Gastrocnemius medialis (tissue), 4 donors: ENCODE results near the gene HNRNPUL1. TPM values are rescaled to one million over a fixed set of nuclear protein-coding genes. Genes with fewer than 3 reads are reported as not detected.

Experiments used
- ATAC-seq, 2 donors: fragments of 150-250 bp; one replicate each; pipeline ENCODE4 v1.9.1; 2016
- DNase-seq, 2 donors: peaks; one replicate each; pipeline ENCODE4 v3.0.0-alpha.2; 2019
- H3K27ac ChIP-seq, 4 donors: fragments of 200-600 bp; sonication (generic); 1 replicate in 1 of 4; 2 replicates in 3 of 4; pipeline ENCODE4 v1.5.1; 2016 to 2018; ENCODE audit warnings: mild to moderate bottlenecking in 2 of 4, moderate library complexity in 1 of 4
- H3K27me3 ChIP-seq, 3 donors: fragments of 200-600 bp; sonication (generic) in 2 of 3; 1 replicate in 1 of 3; 2 replicates in 2 of 3; pipeline versions ENCODE4 v1.5.1 to v1.6.0; 2016 to 2019; ENCODE audit warnings: mild to moderate bottlenecking in 1 of 3, moderate library complexity in 1 of 3
- H3K36me3 ChIP-seq, 2 donors: fragments of 200-600 bp; sonication (generic) in 1 of 2; one replicate each; pipeline ENCODE4 v1.5.1; 2017 to 2018
- H3K4me1 ChIP-seq, 2 donors: fragments of 200-600 bp; sonication (generic) in 1 of 2; one replicate each; pipeline ENCODE4 v1.5.1; 2016 to 2017; ENCODE audit warnings: mild to moderate bottlenecking in 2 of 2
- H3K4me3 ChIP-seq, 4 donors: fragments of 200-600 bp; sonication (generic) in 3 of 4; 1 replicate in 1 of 4; 2 replicates in 3 of 4; pipeline ENCODE4 v1.5.1; 2016 to 2019; ENCODE audit warnings: mild to moderate bottlenecking in 2 of 4
- H3K9me3 ChIP-seq, 3 donors: fragments of 200-600 bp; sonication (generic) in 2 of 3; 1 replicate in 1 of 3; 2 replicates in 2 of 3; pipeline ENCODE4 v1.5.1; 2016 to 2019
- POLR2A ChIP-seq, 2 donors: fragments of 450-650 bp; IDR thresholded peaks; one replicate each; pipeline ENCODE4 v1.6.1; 2017; ENCODE audit warnings: antibody characterized with exemption in 2 of 2, mild to moderate bottlenecking in 2 of 2, moderate library complexity in 2 of 2
- in situ Hi-C, 4 donors: fragments of 200-750 bp; cut with MboI; loops; one replicate each; pipeline versions ENCODE4 v1.15.0 to v1.8.0; 2017; ENCODE audit warnings: low sequenced_read_pairs in 4 of 4
- intact Hi-C: fragments of 100-400 bp; cut with DNase I; formaldehyde crosslinking; loops from one replicate; pipeline ENCODE4 v1.15.1; 2023; ENCODE audit warnings: low total_unique reads
- total RNA-seq, 4 donors: library from RNA; depleted of rRNA; stranded (reverse); fragments of >200 nt; gene quantifications; one replicate each; pipeline versions ENCODE4 v1.1.0 to v1.2.3, GENCODE V29; 2016
- TF ChIP-seq, protein P1 (sequence below), 5 experiments: fragments of 450-650 bp in 3 of 5; fragments of 200-600 bp in 2 of 5; sonication (generic) in 2 of 5; IDR thresholded peaks in 4 of 5; conservative IDR thresholded peaks in 1 of 5; 1 replicate in 4 of 5; 2 replicates in 1 of 5; pipeline ENCODE4 v1.5.1; 2016 to 2019; ENCODE audit warnings: antibody characterized with exemption in 5 of 5, mild to moderate bottlenecking in 3 of 5, moderate library complexity in 3 of 5

The HNRNPUL1 gene
- total RNA-seq, 4 donors from 2014 or later = 49.5 to 101 (median 92.4) TPM

DNA sequence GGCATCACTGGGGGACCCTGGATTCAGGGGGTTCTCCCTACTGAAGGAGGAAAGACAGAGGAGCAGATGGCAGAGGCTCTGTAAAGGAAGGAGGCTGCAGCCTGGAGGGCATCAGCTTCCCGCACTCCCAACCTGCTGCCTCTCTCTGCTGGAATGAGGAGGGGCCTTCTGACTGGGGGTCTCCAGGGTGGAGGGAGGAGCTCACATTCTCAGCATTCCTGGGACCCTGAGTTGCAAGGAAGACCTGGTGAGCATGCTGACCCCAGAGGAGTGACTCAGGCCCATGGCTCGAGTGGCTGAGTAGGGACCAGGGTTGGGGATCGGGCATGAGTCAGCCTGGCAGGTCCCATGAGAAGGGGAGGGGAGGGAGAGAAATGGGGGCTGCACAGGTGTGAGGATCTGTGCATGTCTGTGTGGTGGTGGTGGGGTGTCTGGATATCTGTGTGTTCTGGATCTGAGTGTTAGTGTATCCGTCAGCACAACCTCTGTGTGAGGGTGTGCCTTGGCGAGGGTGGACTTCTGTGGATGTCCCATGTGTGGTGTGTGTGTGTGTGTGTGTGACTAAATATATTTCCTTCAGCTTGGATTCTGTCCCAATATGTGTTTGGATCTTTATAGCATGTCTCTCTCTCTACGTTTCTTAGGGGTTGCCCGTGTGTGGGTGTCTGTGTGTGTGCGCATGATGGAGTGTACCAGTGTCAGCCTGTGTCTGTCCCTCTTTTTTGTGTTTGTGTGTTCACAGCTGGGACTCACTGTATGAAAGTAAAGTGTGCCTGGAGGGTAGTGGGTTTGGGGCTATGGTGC is 40.5 kb upstream of the HNRNPUL1 start:
- peaks cover 6 to 10% of the 10 kb centered on the region in 2 donors for H3K4me1 ChIP-seq
- peaks cover 8 to 32% (median 18%) of the 10 kb centered on the region in 3 donors for H3K27me3 ChIP-seq
- TF ChIP-seq, protein P1, sequence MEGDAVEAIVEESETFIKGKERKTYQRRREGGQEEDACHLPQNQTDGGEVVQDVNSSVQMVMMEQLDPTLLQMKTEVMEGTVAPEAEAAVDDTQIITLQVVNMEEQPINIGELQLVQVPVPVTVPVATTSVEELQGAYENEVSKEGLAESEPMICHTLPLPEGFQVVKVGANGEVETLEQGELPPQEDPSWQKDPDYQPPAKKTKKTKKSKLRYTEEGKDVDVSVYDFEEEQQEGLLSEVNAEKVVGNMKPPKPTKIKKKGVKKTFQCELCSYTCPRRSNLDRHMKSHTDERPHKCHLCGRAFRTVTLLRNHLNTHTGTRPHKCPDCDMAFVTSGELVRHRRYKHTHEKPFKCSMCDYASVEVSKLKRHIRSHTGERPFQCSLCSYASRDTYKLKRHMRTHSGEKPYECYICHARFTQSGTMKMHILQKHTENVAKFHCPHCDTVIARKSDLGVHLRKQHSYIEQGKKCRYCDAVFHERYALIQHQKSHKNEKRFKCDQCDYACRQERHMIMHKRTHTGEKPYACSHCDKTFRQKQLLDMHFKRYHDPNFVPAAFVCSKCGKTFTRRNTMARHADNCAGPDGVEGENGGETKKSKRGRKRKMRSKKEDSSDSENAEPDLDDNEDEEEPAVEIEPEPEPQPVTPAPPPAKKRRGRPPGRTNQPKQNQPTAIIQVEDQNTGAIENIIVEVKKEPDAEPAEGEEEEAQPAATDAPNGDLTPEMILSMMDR (IDR thresholded peaks at IDR 0.05 in 4 of 5, conservative IDR thresholded peaks at IDR 0.05 in 1 of 5) = no peak
- TF ChIP-seq POLR2A (IDR thresholded peaks at IDR 0.05) = no peak
- no peak for ATAC-seq
- intact Hi-C loops = no loop called here
- no peaks in the 10 kb centered on the region for H3K36me3 ChIP-seq
- no peak overlapping the region for H3K4me3 ChIP-seq
- peak in 1 of 2 donors; percentile 25 for DNase-seq
- in situ Hi-C loops = no loop called here
- no peaks in the 10 kb centered on the region for H3K9me3 ChIP-seq
- peak overlapping the region; percentile 43 to 80 (median 72) for H3K27ac ChIP-seq

DNA sequence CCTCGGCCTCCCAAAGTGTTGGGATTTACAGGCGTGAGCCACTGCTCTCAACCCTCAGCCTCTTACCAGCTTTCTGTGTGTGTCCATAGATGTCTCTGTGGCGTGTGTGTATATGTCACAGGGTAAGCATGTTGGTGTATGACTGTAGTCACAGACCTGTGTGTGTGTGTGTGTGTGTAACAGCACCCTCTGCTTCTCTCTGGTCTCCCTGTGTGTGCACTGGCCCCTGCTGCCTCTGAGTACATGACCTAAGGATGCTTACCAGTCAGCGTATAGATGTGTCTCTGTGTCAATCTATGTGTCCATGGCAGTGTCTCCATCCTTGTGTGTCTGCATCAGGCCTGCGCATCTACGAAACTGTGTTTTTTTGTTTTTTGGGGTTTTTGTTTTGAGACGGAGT is 39.5 kb upstream of the HNRNPUL1 start:
- no peak for DNase-seq
- in situ Hi-C loops = no loop called here
- intact Hi-C loops = no loop called here
- TF ChIP-seq, protein P1 (IDR thresholded peaks at IDR 0.05 in 4 of 5, conservative IDR thresholded peaks at IDR 0.05 in 1 of 5) = no peak
- no peak for TF ChIP-seq POLR2A (IDR thresholded peaks at IDR 0.05)
- Histone ChIP-seq H3K27ac (peak overlapping the region; percentile 68 to 80 (median 76)), H3K4me3 (no peak overlapping the region), H3K4me1 (peaks cover 6 to 10% of the 10 kb centered on the region in 2 donors), H3K9me3 (no peaks in the 10 kb centered on the region), H3K36me3 (no peaks in the 10 kb centered on the region), H3K27me3 (peaks cover 0 to 22% (median 18%) of the 10 kb centered on the region in 3 donors)
- ATAC-seq = no peak

DNA sequence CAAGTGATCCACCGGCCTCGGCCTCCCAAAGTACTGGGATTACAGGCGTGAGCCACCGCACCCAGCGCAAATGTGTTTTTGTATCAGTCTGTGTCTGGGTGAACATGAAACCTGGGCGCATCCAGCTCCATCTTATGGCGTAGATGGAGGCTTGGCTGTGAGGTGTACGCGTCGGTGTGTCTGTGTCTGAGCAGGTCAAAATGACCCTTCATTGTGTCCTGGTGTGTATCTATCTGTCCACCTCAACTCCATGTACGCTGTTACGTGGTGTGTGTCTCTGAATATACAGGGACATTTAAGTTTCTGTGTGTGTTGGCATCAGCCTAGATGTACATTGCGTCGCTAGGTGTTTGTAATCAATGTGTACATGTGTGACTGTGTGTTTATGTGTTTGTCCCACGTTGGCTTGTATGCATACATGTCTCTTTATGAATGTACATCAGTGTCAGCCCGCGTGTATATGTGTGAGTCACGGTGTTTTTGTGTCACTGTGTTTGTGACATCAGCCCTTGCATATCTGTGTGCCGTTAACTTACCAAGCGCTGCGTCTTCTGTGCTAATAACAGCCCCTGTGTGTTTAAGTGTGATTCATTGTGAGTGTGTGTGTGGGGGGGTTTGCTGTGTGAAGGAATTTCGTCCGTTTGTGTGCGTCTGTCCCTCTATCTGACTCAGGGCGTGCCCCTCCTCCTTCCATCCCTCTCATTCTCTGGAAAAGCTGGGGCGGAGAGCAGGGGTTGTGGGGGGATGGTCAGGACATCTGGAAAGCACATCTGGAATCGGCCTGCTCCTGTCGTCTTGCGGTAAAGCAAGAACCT is 38.7 kb upstream of the HNRNPUL1 start:
- Histone ChIP-seq H3K4me1 (peaks cover 6 to 10% of the 10 kb centered on the region in 2 donors), H3K4me3 (peak overlapping the region; percentile 41 to 60 (median 56)), H3K36me3 (no peaks in the 10 kb centered on the region), H3K9me3 (no peaks in the 10 kb centered on the region), H3K27ac (peak overlapping the region; percentile 68 to 80 (median 76)), H3K27me3 (peaks cover 0 to 15% (median 14%) of the 10 kb centered on the region in 3 donors)
- in situ Hi-C loops (no loop called here), intact Hi-C loops (loop anchor here (1.0 kb wide), 1 partner anchor 37 kb away; no protein-coding TSS in a partner anchor)
- peak; percentile 44 to 60 for DNase-seq
- peak; percentile 70 to 80 for ATAC-seq
- peak in 1 of 2 donors; percentile 13 for TF ChIP-seq POLR2A (IDR thresholded peaks at IDR 0.05)
- TF ChIP-seq, protein P1 (IDR thresholded peaks at IDR 0.05 in 4 of 5, conservative IDR thresholded peaks at IDR 0.05 in 1 of 5) = no peak

DNA sequence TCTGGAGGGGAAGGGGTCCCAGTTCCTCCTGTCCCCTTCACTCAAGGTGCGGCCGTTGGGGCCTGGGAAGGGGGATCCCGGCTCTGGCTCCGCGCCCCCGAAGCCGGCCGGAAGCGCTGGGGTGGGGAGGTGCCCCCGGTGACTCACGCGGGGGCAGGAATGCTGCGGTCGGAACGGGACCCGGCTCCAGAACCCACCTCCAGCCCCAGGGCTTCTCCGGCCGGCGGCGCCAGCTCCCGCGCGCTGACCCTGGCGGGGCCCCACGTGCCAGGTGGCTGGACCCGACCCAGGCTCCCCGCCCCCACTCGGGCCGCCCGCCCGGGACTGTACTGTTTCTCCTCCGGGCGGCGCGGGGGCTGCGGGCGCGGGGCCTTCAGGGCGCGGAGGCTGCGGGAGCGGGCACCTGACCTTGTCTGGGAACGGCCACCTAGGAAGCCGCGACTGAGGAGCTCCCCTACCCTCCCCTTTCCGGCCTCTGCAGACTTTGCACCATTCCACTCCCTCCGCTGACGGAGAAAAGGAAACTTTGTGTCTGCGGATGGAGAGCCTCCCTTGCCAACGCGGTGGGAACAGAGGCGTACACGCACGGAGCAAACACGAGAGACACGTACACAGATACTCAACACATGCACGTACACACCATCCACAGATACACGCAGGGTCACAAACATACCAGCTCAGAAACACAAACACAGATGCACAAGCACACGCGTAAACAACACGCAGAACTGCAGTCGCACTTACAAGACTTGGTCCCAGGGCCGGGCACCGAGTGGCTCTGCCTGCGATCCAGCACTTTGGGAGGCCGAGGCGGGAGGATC is 37.9 kb upstream of the HNRNPUL1 start:
- no peaks in the 10 kb centered on the region for H3K9me3 ChIP-seq
- peak; percentile 54 to 70 for ATAC-seq
- H3K27me3 ChIP-seq = peaks cover 0 to 11% (median 11%) of the 10 kb centered on the region in 3 donors
- DNase-seq = peak in 1 of 2 donors; percentile 52
- H3K4me1 ChIP-seq = peaks cover 6 to 10% of the 10 kb centered on the region in 2 donors
- in situ Hi-C loops = no loop called here
- TF ChIP-seq, protein P1 (IDR thresholded peaks at IDR 0.05 in 4 of 5, conservative IDR thresholded peaks at IDR 0.05 in 1 of 5) = peak in 2 of 5 experiments; percentile 13 to 20
- TF ChIP-seq POLR2A (IDR thresholded peaks at IDR 0.05) = no peak
- peak overlapping the region; percentile 68 to 80 (median 76) for H3K27ac ChIP-seq
- no peaks in the 10 kb centered on the region for H3K36me3 ChIP-seq
- H3K4me3 ChIP-seq = peak overlapping the region; percentile 41 to 60 (median 56)
- intact Hi-C loops = loop anchor here (1.0 kb wide), 1 partner anchor 36 kb away; no protein-coding TSS in a partner anchor
